PC-3 (cell line): Measurements from ENCODE around the gene VTI1A.

ENCODE experiments used
- EZH2 ChIP-seq: fragments of 300-600 bp; sonication (generic); IDR thresholded peaks from one replicate; pipeline ENCODE4 v1.6.1; 2017; ENCODE audit warnings: antibody characterized with exemption, mild to moderate bottlenecking, low read length; ENCODE audit not compliant: unreplicated experiment
- TF ChIP-seq, protein P1 (sequence below): fragments of 300-600 bp; sonication (generic); conservative IDR thresholded peaks from 2 replicates; pipeline ENCODE4 v1.5.1; 2017; ENCODE audit warnings: antibody characterized with exemption, low read depth, mild to moderate bottlenecking, low read length

DNA sequence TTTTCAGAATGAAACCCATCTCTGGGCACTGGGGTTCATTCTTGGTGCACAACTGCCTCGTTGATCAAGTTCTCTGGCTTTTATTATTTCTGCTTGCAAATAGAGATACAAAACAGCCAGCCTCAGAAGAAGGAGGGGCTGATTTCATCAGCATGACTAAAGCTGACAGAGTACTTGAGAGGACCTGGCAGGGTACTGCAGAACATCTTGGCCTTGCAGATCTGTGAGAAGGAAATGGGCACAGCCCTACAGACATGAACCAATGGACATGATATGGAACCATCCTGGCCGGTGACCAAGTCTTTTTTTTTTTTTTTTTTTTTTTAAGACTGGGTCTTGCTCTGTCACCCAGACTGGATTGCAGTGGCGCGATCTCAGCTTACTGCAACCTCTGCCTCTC lies 240.6 kb downstream of the VTI1A start:
- TF ChIP-seq, protein P1, sequence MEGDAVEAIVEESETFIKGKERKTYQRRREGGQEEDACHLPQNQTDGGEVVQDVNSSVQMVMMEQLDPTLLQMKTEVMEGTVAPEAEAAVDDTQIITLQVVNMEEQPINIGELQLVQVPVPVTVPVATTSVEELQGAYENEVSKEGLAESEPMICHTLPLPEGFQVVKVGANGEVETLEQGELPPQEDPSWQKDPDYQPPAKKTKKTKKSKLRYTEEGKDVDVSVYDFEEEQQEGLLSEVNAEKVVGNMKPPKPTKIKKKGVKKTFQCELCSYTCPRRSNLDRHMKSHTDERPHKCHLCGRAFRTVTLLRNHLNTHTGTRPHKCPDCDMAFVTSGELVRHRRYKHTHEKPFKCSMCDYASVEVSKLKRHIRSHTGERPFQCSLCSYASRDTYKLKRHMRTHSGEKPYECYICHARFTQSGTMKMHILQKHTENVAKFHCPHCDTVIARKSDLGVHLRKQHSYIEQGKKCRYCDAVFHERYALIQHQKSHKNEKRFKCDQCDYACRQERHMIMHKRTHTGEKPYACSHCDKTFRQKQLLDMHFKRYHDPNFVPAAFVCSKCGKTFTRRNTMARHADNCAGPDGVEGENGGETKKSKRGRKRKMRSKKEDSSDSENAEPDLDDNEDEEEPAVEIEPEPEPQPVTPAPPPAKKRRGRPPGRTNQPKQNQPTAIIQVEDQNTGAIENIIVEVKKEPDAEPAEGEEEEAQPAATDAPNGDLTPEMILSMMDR = no peak
- TF ChIP-seq EZH2 = no peak
